B cell (primary cell): ENCODE measurements around the gene RSPH1.

Experiments used
- EZH2 ChIP-seq: IDR thresholded peaks from 2 replicates; pipeline ENCODE4 v1.6.1; 2012; ENCODE audit warnings: borderline replicate concordance, low read depth, mild to moderate bottlenecking, moderate library complexity, low read length; ENCODE audit not compliant: insufficient read depth, poor library complexity, severe bottlenecking
- TF ChIP-seq, protein P1 (sequence below): fragments of 200-600 bp; IDR thresholded peaks from one replicate; pipeline ENCODE4 v1.8.0; 2022; ENCODE audit warnings: antibody characterized with exemption, mild to moderate bottlenecking

GRCh38 chr21:42473498-42474042, 22.5 kb downstream of the RSPH1 start:
- TF ChIP-seq, protein P1, sequence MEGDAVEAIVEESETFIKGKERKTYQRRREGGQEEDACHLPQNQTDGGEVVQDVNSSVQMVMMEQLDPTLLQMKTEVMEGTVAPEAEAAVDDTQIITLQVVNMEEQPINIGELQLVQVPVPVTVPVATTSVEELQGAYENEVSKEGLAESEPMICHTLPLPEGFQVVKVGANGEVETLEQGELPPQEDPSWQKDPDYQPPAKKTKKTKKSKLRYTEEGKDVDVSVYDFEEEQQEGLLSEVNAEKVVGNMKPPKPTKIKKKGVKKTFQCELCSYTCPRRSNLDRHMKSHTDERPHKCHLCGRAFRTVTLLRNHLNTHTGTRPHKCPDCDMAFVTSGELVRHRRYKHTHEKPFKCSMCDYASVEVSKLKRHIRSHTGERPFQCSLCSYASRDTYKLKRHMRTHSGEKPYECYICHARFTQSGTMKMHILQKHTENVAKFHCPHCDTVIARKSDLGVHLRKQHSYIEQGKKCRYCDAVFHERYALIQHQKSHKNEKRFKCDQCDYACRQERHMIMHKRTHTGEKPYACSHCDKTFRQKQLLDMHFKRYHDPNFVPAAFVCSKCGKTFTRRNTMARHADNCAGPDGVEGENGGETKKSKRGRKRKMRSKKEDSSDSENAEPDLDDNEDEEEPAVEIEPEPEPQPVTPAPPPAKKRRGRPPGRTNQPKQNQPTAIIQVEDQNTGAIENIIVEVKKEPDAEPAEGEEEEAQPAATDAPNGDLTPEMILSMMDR: no peak
- no peak for TF ChIP-seq EZH2
